ENCODE measurements around the gene BCOR. TPM values are rescaled to one million over a fixed set of nuclear protein-coding genes. Genes with fewer than 3 reads are reported as not detected.

The BCOR gene
- total RNA-seq, 3 donors from 2014 or later: 11.7 to 28.1 (median 27.9) TPM

GRCh38 chrX:40004921-40005291 is 92.9 kb downstream of the BCOR start:
- Histone ChIP-seq H3K9me3 (no peaks in the 10 kb centered on the region), H3K27me3 (peaks cover 0 to 77% of the 10 kb centered on the region in 2 donors), H3K4me1 (peaks cover 0 to 6% of the 10 kb centered on the region in 2 donors), H3K27ac (no peak overlapping the region), H3K4me3 (no peak overlapping the region), H3K36me3 (no peaks in the 10 kb centered on the region)
- intact Hi-C loops (cut with DNase I; ENCODE audit: low total_unique reads): no loop called here
- DNase-seq (ENCODE audit: low spot score in 2 of 2): no peak
- TF ChIP-seq CTCF (IDR thresholded peaks at IDR 0.05): no peak
- no peak for TF ChIP-seq POLR2A (IDR thresholded peaks at IDR 0.05)
- no peak for TF ChIP-seq POLR2AphosphoS5 (IDR thresholded peaks at IDR 0.05)

- TF ChIP-seq CTCF (IDR thresholded peaks at IDR 0.05) (no peak), POLR2A (IDR thresholded peaks at IDR 0.05) (no peak), POLR2AphosphoS5 (IDR thresholded peaks at IDR 0.05) (no peak)
- Histone ChIP-seq H3K36me3 (no peaks in the 10 kb centered on the region), H3K4me1 (peaks cover 0 to 6% of the 10 kb centered on the region in 2 donors), H3K4me3 (no peak overlapping the region), H3K27me3 (peaks cover 0 to 72% of the 10 kb centered on the region in 2 donors), H3K9me3 (no peaks in the 10 kb centered on the region), H3K27ac (peak overlapping the region in 1 of 2 donors; percentile 12)
- DNase-seq (ENCODE audit: low spot score in 2 of 2): no peak
- intact Hi-C loops (cut with DNase I; ENCODE audit: low total_unique reads): no loop called here
Observed at GRCh38 chrX:40004246-40004535, 93.6 kb downstream of the BCOR start.

GRCh38 chrX:40003428-40004245 is 94.1 kb downstream of the BCOR start:
- Histone ChIP-seq H3K4me3 (no peak overlapping the region), H3K27me3 (peaks cover 0 to 67% of the 10 kb centered on the region in 2 donors), H3K4me1 (peaks cover 0 to 6% of the 10 kb centered on the region in 2 donors), H3K9me3 (no peaks in the 10 kb centered on the region), H3K27ac (peak overlapping the region in 1 of 2 donors; percentile 68), H3K36me3 (no peaks in the 10 kb centered on the region)
- no peak for TF ChIP-seq POLR2AphosphoS5 (IDR thresholded peaks at IDR 0.05)
- no peak for TF ChIP-seq CTCF (IDR thresholded peaks at IDR 0.05)
- no peak for TF ChIP-seq POLR2A (IDR thresholded peaks at IDR 0.05)
- DNase-seq (ENCODE audit: low spot score in 2 of 2): no peak
- intact Hi-C loops (cut with DNase I; ENCODE audit: low total_unique reads): loop anchor here (1.0 kb wide), 1 partner anchor 80 kb away; no protein-coding TSS in a partner anchor

- Histone ChIP-seq H3K4me3 (no peak overlapping the region), H3K36me3 (no peaks in the 10 kb centered on the region), H3K9me3 (no peaks in the 10 kb centered on the region), H3K27me3 (peaks cover 0 to 61% of the 10 kb centered on the region in 2 donors), H3K27ac (peak overlapping the region in 1 of 2 donors; percentile 68), H3K4me1 (peaks cover 0 to 6% of the 10 kb centered on the region in 2 donors)
- TF ChIP-seq POLR2AphosphoS5 (IDR thresholded peaks at IDR 0.05) (no peak), CTCF (IDR thresholded peaks at IDR 0.05) (no peak), POLR2A (IDR thresholded peaks at IDR 0.05) (no peak)
- DNase-seq (ENCODE audit: low spot score in 2 of 2): no peak
- intact Hi-C loops (cut with DNase I; ENCODE audit: low total_unique reads): loop anchor here (1.0 kb wide), 1 partner anchor 80 kb away; no protein-coding TSS in a partner anchor
Observed at GRCh38 chrX:40003071-40003427, 94.7 kb downstream of the BCOR start.

Measured in breast epithelium (tissue), 4 donors.